NT2/D1 (cell line): Measurements from ENCODE around the gene TTYH2.

Source experiments
- YY1 ChIP-seq: IDR thresholded peaks from 2 replicates; pipeline ENCODE4 v1.6.1; 2011; ENCODE audit not compliant: insufficient read length, insufficient read depth
- ZNF274 ChIP-seq: IDR thresholded peaks from 2 replicates; pipeline ENCODE4 v1.6.1; 2011; ENCODE audit warnings: mild to moderate bottlenecking, low read depth, low read length

- TF ChIP-seq YY1 (no peak), ZNF274 (no peak)
These were observed at the start of gene TTYH2 for GRCh38 chr17:74212913-74213791.
